RPMI7951 (cell line): Measurements from ENCODE around the gene WDR33. TPM values are rescaled to one million over a fixed set of nuclear protein-coding genes. Genes with fewer than 3 reads are reported as not detected.

ENCODE experiments used
- DNase-seq: peaks from one replicate; pipeline ENCODE4 v3.0.0-alpha.2; 2012; ENCODE audit warnings: low read depth
- total RNA-seq: library from RNA; depleted of rRNA; stranded (reverse); fragments of >200 nt; shearing (Covaris generic); gene quantifications from 2 replicates; pipeline ENCODE4 v1.2.3, GENCODE V29; 2014

The WDR33 gene
- total RNA-seq, 1 experiment from 2014 or later: 27.6 TPM

DNA sequence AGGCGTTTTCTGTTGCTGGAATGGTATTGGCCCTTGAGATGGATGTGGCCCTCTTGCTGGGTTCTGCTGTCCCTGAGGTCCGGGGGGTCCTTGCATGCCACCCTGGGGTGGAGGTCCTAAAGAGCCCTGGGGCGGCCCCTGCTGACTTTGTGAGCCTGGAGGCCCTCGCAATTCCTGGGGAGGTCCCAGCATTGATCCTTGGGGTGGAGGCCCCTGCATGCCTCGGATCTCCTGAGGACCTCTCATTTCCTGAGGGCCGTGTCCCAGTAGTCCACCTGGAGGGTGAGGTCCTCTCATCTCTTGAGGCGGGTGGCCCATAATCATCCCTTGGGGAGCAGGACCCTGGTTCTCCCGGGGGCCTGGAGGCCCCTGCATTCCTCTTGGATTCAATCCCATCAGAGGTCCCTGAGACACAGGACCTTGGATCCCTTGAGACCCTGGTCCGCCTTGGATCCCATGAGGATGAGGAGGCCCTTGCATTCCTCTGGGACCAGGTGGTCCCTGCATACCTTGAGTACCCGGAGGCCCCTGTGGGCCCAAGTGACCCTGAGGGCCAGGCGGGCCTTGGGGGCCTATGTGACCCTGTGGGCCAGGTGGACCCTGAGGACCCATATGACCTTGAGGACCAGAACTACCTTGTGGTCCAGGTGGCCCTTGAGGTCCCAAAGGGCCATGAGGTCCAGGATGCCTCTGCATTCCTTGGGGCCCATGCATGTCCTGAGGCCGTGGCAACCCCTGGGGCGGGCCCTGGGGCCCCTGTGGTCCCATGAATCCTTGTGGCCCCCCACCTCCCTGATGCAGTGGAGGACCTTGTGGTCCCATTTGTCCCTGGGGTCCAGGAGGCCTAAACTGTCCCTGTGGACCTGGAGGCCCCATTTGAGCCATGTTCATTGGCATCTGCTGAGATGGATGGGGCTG lies 91.4 kb downstream of the WDR33 start:
- no peak for DNase-seq

DNA sequence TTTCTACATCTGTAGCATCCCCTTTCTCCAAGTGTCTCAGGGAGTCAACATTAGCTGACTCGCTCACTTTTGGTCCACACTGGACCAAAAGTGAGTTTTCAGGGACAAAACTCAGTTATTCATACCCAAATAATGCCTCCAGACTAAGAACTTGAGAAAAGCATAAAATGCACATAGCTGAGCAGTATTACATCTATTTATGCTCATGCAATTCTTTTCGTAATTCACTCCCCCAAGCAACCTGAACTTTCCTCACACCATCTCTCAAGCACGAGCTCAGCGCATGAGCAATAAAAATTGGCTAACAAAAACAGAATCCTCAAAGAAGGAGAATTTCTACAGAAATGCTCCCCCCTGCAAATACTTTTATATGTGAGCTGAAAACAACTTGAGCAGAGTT lies 92.7 kb downstream of the WDR33 start:
- no peak for DNase-seq

DNA sequence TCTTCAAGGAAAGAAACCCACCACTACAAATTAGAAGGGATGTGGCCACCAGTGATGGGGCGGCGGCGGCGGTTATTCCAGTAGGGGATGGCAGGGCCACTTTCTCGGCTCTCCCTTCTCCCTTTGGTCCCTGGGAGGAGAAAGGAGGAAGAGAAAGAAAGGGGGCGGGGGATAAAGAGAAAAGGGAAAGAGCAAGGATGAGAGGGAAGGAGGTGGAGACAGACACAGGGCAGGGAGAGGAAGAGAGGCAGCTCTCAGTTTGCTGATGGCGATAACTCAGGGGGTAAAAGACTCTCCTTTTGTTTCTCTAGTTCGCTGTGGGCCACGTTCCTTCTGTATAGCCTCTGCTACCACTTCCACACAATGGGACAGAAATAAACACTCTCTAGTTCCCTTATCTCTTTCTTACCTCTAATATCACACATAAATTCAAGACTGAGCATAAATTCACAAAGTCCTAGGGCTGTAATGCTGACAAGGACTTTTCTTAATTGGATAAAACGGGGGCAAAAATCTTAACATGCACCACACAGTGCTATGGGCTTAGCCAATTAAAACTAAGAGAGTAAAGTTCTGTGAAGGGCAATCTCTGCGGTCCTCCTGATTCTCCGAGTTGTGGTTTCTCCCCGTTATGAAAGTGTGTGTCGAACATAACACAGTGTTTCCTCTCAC lies 95.1 kb downstream of the WDR33 start:
- DNase-seq: no peak

DNA sequence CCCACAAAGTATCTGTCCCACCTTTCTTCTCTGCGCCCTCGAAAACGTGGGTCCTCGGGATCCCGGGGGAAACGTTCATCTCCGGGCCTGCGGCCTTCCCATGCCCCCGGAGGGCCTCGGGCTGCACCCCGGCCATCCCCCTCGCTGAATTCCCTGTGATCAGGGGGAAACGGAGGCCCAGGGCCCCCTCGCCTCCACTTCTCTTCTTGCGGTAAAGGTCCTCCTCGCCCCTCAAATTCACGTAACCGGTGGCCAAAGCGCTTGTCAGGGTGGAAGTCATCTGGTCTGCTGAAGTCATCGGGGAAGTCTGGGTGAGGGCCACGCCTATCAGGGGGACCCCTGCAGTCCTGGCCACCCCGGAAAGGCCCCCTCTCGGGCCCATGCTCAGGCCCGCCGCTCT lies 97.4 kb downstream of the WDR33 start:
- DNase-seq: no peak

DNA sequence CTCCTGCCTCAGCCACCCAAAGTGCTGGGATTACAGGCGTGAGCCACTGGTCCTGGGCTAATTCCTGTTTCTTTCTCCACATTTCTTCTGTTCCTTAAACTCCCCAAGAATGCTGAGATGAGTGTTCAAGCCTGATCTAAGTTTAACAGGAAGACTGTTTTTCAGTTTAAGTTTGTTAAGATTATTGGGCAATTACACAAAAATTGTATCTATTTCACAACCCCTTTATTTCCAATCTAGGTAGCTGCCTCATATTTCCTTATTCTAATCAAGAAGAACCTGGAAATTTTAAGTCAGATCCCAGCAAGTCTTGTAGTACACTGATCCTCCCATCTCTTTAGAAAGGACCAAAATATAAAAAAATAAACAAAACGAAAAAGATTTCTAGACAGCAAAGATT lies 98.0 kb downstream of the WDR33 start:
- no peak for DNase-seq

DNA sequence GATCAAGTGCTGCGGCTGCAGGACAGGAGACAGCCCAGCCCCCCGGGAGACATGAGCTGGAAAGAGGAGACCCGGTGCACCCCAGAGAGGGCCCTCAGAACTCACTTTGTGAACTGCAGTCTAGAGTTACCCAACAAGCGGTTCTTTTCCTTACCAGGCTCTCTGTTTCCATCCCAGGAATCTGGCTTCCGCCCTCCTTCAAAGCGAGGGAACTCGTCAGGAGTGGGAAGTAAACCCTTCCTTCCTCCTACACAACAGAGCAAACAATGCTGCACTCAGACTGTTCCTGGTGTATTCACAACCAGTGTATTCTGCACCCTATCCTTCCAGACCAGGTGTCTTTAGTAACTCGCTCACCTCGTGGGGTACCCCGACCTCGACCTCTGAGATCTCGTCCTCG lies 101.6 kb downstream of the WDR33 start:
- no peak for DNase-seq

DNA sequence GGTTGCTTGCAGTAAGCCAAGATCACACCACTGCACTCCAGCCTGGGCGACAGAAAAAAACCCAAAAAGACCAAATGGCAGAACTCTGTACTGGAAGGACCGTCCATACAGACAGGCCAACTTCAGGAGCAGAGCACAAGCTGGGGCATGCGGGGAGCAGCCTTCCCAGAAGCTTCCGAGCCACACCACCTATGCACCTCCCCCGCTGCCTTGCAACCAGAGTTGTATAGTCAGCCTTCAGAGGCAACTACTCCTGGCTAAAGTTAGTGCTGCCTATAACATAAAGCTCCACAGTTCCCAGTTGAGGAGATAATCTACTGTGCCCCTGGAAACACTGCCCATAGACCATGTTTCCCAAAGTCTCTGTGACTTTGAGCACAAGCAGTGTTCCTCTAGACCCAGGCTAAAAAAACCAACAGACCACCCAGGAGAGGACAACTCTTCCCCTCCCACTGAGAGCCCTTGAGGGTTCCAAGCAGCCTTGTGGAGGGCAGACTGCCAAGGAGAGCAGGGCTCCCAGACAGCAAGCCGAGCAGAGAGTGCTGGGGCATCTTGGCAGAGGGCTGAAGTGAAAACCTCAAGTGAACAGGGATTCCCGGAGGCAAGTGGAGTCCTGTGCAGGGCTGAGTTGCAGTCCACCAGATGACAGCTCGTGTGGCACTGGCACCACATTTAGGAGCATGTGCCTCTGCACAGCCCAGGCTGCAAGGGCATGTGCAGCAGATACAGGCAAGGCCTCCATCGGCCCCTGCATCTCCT lies 102.9 kb downstream of the WDR33 start:
- DNase-seq: peak; percentile 44

DNA sequence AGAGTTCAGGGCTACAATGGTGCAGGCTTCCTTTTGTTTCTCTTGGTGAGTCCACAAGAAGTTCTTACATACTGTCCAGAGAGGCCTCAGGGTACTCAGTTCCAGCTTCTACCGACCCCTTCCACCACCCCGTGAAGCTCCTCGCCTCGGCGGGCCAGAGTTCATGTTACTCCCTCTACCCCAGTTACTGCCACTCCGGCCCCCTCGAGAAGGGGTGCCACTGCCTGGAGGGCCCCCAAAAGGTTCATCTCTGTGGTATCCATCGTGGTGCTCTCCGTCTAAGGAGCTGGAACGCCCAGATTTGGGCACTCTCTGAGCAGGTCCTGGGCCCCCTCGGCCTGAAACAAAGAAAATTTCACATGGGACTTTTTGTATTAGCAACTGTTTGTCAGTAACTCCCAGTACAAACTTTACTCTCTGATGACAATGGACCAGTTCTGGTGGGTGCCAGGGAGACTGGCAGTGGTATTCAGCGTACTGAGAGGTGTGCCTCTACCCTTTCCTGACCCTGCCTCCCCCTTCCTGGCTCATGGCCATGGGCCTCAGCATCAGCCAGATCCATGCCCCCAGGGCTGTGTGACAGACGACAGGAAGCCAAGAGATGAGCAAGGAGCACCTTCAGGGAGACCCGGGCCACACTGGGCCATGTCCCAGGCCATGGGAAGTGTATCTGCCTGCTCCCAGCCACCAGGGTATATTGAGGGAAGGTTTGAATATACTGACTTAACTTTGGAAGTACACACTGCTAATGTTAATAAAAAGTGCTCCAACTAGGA lies 104.6 kb downstream of the WDR33 start:
- DNase-seq: peak; percentile 17

DNA sequence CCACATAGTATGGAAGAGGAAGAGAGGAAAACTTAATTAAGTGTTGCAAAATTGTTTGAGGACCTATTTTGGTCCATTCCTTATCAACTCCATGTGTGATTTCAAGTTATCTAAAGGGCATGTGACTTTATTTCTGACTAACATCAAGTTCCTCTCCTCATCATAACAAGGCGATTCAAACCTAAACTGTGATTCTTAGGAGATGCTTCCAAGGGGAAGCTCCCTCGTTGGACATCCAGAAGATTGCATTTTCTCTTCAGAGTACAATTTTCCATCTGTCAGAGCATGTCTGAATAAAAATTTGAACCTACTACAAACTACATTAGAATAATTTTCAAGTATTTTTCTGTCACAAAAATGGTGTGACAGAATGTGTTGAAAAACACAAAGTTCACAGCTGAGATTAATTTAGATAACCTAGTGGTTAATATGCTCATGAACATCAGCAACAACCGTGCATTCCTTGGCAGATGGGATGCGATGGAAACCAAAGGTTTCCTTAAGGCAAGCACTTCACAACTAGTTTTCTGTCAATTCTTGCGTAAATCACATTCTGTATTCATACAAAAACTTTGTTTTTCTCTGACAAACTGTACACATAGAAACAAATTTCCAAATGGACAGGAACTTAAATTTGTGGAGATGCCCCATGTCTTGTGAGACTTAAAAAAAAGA lies 105.4 kb downstream of the WDR33 start:
- no peak for DNase-seq

DNA sequence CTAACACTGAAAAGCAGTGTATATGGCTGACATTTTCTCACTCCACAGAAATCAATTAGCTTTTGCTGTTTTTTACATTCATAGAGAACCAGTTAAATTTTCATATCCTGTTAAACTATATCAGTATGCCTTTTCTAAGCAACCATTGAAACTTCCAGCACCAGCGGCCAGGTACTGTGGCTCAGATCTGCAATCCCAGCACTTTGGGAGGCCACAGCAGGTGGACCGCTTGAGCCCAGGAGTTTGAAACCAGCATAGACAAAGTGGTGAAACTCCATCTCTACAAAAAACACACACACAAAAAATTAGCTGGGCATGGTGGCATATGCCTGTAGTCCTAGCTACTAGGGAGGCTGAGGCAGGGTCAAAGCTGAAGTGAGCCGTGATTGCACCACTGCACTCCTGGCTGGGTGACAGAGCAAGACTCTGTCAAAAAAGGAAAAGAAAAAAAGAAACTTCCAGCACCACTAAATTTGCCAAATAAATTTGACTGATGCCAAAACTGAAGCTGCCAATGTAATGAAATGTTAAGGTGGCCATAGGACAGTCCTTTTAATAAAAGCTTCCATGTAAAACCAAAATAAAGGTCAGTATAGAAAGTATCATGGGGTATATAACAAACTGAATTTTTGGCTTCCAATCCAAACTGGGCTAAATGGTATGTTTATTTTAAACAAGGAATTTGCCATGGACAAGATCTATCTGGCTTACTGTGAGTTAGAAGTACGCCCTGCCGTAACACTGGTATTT lies 106.2 kb downstream of the WDR33 start:
- DNase-seq: no peak

DNA sequence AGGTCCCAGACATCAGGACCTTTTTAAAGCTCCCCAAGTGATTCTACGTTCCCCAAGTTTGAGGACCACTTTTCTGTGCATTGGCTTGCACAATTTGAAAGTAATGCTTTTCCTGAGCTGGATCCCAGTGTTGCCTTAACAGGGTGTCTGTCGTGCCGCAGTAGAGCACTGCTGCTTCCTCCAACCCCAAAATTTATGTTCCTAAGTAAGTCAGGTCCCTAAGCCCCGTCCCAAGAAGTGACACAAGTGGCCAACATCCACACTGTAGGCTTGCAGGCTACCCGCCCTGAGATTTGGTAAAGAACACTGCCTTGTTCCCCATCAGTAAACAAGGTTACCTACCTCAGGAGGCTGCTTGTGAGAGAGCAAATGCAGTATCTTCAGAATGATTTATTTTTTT lies 107.7 kb downstream of the WDR33 start:
- DNase-seq: no peak

DNA sequence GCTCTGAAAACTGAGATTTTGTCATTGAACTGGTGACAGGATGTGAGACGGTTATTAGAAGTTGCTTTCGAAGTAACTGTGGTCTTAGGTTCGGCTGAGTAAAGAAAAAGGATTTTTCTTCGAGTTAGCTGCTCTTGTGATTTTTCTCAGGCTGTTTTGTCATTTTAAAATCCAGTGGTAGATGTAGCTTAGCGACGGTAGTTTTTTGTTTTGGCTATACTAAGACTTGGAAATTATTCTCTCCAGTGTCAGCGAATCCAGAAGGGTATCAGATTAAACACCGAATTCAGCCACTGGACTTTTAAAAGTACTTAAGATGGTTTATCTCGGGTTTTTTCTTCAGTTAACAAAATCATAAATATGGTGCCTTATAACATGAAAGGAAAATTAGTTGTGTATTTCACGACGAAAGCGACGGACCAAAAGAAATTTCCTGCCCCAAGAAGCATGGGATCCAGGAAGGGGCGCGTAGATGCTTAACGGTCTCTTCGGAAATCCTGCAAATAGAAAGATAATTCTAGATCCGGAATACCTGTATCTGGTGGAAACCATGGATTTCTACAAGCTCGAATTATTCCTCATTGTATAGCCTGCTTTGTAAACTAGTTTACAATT lies 108.5 kb downstream of the WDR33 start:
- no peak for DNase-seq

DNA sequence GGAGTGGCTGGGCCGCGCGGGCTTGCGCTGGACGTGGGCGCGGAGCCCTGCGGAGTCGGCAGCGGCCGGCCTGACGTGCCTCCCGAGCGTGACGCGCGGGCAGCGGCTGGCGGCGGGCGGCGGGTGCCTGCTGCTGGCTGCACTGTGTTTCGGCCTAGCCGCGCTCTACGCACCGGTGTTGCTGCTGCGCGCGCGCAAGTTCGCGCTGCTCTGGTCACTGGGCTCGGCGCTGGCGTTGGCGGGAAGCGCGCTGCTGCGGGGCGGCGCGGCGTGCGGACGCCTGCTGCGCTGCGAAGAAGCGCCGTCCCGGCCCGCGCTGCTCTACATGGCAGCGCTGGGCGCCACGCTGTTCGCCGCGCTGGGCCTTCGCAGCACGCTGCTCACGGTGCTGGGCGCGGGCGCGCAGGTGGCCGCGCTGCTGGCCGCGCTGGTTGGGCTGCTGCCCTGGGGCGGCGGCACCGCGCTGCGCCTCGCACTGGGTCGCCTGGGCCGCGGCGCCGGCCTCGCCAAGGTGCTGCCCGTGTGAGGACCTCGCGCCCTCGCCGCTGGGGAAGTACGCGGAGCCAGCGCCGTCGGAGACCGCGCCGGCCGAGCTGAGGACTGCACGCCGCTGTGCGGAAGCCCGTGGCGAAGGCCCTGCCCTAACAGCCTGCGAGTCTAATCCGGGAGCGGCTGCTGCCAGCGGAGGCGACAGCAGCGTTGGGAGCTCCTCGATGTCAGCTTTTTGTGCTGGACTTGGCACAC lies 109.1 kb downstream of the WDR33 start:
- DNase-seq: peak; percentile 81

DNA sequence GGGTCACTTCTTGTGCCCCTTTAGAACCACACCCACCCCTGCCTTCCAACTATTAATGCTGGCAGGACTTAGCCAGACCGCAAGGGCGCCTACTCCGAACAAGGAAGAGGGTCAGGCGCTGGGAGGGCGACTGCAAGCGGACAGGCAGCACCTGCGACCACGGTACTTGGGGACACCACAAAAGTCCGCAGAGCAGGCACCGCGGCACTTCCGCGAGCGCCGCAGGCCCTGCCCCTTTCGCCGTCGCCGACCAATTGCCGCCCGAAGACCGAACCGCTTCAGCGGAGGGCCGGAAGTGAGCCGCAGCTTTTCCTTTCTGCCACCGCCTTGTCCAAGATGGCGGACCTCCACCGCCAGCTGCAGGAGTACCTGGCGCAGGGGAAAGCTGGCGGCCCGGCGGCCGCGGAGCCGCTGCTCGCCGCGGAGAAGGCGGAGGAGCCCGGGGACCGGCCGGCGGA lies 109.7 kb downstream of the WDR33 start, which contains the start of gene SFT2D3:
TSS of gene SFT2D3 (plus strand) at position 305 of the 458 bp plus-strand sequence. CDS start at position 337, 32 bp downstream.
- peak; percentile 89 for DNase-seq

DNA sequence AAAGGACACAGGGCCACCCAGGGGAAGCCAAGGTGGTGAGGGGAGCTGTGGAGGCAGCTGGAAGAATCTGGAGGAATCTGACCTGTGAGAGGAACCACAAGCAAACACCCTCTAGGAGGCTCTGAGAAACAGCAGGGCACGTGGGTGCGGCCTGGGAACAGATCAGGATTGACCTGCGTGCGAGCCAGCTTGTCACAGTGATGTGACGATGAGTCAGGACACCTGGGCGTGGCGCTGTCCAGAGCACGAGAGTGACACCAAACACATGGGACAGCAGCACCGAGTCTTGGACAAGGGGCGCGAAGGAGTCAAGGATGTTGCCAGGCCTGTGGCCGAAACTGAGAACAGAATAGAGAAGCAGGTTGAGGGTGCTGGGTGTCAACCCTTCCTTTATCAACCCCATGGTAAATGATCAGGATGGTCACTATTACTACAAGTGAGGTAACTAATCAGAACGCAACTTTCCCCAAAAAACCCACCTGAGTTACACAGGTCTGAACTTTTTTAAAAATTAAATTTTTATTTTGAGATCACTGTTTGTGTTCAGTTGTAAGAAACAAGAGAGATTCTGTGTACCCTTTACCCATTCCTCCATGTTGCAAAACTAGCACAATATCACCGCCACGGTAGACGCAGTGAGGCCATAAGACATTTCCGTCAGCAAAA lies 110.3 kb downstream of the WDR33 start:
- DNase-seq: peak; percentile 69

DNA sequence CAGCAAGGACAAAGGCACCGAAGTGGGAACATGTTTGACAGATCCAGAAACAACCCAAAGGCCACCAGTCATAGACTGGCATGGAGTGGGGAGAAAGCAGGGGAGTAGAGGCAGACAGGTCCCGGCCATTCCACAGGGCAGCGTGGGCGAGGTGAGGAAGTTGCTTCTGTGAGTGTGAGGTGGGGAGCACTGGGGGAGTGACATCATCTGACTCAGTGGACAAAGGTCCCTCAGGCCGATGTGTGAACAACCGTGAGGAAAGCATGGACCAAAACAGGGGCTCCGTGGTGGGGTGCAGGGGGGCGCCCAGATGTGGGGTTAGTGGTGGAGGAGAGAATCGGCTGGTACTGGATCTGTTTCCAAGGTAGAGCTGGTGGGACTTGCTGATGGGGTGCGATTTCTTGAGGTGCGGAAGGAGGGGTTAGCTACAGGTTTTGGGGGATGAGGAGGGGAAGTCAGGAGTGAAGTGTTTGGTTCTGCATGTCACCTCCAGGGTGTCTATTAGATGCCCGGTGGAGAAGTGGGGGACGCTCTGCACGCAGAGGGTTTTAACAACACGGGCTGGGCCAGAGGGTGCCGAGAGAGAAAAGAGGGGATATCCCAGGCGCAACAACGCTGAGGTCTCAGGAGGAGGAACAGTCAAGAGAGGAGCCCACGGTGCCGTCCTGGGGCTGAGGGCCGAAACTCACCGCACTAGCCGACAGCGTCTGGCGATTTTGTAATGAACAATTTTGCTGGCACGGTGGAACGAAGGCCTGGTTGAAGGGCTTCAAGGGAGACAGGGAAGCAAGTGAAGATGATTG lies 112.2 kb downstream of the WDR33 start:
- no peak for DNase-seq

DNA sequence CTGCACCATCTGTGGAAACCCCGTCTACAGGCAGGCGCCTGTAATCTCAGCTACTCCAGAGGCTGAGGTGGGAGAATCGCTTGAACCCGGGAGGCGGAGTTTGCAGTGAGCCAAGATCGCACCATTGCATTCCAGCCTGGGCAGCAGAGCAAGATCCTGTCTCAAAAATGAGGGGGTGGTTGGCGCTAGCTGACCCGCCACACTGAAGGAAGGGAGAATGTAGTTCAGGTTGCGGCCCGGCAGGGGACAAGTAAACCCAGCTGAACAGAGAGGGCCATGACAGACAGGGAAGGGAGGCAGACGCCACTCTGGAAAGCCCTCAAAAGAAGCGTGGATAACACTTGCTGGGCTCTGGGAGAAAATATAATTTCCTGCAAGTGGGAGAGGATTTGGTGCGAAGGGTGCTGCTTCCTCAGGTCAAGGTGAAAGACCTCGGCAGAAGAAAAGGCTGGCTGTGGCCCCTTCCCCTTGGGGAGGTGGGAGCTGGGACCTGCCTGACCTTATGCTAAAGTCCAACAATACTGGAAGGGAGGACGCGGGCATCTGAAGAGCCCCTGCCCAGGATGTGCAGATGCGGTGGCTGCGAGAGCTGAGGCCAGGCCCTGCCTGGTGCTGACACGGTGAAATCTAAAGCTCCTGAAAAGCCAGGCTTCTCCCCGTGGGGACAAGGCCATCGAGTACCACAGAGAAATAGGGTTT lies 113.3 kb downstream of the WDR33 start:
- no peak for DNase-seq
